ENCODE measurements around the gene LRRC49.
"Not testable (repeated sequence)": the region's sequence is repeated elsewhere in the genome, so short reads cannot be mapped to it uniquely, and the experiment has no call there.

Gene LRRC49

DNA sequence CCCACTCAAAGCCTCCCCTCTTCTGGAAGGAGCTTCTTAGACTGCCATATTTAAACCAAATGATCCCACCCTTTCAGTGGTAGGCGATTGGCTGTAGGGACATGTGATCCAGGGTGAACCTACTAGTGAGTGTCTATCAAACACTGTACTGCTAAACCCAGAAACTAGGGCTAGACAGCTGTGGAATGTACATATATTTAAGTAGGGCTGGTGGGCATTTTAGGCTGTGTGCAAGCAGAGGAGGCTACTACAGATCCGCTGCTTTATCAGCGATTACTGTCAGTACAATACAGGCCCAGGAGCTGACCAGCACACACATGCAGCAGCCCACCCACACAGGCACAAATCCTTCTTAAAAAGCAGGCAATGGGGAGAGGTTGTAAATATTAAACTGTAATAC lies 23.3 kb upstream of the LRRC49 start:
- DNase-seq = no peak

DNA sequence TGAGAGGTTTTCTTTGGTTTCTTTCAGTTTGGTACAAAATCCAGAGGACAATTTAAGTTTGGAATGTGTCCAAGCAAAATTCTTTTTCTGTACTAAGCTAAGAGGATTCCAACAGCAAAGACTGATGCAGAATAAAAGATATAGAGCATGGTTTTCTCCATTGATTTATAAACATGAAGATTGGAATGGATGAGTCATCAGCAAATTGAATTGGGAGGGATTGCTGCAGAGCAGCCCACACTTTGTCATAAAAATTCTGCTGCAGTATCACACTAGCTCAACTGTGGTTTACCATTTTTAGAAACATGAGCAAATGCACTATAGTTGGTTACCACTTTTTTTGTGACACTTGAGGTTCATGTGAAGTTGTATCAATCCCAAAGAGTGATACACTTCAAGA lies 22.6 kb upstream of the LRRC49 start:
- no peak for DNase-seq

GRCh38 chr15:70871490-70871889 lies 21.1 kb upstream of the LRRC49 start:
- DNase-seq = not testable (repeated sequence)

GRCh38 chr15:70873232-70874054 lies 19.2 kb upstream of the LRRC49 start:
- DNase-seq = no peak

- DNase-seq = no peak
These were observed 17.4 kb upstream of the LRRC49 start for GRCh38 chr15:70875001-70875782.

DNA sequence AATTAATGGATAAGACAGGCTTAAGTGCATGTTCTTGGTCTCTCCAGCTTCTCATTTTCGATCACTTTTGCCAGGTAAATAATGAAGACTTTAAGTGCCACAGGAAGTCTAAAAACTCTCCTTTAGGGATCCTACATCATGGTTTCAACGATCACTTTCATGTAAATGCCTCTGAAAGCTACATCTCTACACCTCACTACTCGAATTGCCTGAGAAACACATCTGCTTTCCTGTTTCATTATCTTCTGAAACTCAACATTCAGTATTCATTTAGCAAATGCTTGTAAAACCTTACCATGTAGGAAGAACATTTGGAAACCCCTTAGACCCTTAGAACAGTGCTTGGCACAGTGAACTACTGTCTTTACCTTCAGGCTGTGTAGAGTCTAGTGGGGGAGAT lies 16.6 kb upstream of the LRRC49 start:
- DNase-seq = no peak

GRCh38 chr15:70876683-70877082 lies 15.9 kb upstream of the LRRC49 start:
- no peak for DNase-seq

DNA sequence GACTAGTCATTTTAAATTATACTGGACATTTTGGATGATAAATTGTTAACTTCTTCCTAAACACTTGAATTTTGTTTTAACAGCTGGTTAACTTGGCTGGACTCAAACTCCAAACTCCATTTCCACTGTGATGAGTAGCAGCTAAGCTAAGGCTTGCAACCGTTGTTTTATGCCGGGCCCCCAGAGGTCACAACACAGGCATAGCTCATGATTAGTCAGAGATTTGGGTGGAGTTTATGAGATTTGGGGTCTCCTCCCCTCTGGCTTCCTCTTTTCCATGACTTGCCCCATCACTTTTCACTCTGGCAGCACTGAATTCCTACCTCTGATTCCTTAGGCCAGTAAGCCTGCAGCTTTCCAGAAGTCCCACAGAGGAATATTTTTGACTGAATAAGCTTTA lies 13.2 kb upstream of the LRRC49 start:
- DNase-seq = no peak

GRCh38 chr15:70880781-70881180 lies 11.8 kb upstream of the LRRC49 start:
- DNase-seq = no peak

GRCh38 chr15:70882361-70882760 lies 10.3 kb upstream of the LRRC49 start:
- no peak for DNase-seq

DNA sequence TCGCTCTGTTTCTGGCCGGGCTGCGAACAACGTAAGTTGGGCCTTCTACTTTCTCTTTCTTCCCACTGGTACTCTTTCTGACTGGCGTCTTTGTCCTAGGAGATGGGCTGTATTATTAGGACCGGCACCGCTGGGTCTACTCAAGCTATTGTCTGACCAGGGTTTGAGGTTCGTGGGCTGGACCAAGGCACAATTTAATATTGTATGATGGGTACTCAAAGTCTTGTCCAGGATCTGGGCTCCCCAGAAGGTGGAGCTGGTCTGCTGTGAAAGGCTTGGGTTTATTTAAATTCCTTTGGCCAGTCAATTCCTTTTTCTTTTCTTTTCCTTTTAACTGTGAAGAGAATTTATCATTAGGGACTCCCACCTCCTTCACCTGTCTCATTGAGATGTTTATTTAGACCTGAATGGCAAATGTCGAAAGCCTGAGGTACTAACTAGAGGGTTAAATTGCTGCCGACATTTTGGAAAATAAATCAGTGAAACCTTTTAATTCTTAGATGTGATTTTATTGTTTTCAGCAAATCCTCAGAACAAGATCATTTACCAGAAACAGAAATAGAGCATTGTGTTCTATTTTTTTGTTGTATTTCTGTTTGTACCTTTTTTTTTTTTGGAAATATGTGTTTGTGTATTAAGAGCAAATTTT lies 410 bp downstream of the LRRC49 start:
- no peak for DNase-seq

DNA sequence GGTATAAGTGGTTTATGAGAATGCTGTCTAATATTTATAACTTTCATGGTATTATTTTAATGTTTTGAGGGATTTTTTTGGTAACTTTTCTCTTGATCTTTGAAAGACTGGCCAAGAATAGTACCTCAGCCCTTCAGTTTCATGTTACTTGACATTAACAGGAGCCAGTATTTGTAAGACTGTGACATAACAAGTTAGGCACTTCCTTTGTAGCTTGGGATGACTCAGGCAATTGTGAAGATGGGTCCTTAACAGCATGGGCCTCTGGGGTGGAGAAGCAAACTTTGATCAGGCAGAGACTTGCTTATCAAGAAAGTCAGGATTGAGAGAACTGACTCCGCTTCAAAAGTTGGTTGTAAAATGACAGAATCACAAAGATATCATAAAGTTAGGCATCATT lies 9.5 kb downstream of the LRRC49 start:
- no peak for DNase-seq

- DNase-seq = no peak
These were observed 14.2 kb downstream of the LRRC49 start for GRCh38 chr15:70906842-70907241.

- no peak for DNase-seq
These were observed 15.3 kb downstream of the LRRC49 start for GRCh38 chr15:70907784-70908471.

GRCh38 chr15:70910958-70911357 lies 18.3 kb downstream of the LRRC49 start:
- no peak for DNase-seq

- no peak for DNase-seq
These were observed 19.6 kb downstream of the LRRC49 start for GRCh38 chr15:70912187-70912586.

GRCh38 chr15:70916531-70916930 lies 23.9 kb downstream of the LRRC49 start:
- DNase-seq = no peak

DNA sequence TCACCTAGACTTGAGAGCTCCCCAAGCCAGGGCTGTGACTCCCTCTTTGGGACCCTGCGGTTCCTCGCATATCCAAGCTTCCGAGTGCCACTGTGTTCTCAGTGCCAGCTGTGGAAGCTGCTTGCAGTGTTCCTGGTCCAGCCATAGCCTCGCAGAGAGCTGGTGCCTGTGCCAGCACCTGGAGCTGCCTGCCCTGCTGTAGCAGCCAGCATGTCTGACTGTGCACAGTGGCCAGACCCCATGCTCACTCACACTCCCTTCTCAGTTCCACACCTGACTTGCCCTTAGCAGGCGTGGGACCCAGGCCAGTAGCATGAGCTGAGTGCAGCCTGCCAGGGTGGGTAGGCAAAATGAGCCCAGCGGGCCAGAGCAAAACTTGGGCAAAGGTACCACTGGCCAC lies 25.3 kb downstream of the LRRC49 start:
- DNase-seq = no peak

DNA sequence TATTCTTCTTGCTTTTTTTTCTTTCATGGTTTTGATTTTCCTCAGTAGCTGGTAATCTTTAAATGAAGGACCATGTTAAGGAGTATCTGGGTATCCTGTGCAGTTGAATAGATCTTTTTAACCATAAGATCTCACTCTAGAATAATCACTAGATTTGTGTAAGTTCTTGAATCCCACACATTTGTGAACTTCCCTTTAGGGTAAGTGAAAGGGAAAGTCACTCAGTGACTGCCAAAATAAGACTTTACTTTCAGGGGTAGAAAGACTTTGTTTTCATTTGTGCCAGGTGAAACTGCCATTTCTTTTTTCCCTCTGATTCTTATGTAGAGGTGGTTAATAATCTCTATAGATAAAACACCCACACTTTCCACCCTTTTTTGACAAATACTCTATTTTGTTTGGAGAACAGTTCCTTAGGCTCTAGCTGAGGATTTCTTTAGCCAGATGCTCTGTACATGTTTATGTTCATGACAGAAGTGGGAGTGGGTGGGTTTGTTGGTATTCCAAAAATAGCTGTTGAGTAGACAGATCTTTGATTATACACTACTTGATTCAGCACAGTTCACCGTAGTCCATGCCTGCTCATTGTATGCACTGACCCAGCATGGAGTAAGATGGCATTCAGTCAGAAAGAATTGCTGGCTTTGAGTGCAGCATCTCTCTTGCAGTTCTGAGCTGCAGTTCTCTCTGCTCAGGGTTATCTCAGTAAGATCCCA lies 28.5 kb downstream of the LRRC49 start:
- DNase-seq = no peak

DNA sequence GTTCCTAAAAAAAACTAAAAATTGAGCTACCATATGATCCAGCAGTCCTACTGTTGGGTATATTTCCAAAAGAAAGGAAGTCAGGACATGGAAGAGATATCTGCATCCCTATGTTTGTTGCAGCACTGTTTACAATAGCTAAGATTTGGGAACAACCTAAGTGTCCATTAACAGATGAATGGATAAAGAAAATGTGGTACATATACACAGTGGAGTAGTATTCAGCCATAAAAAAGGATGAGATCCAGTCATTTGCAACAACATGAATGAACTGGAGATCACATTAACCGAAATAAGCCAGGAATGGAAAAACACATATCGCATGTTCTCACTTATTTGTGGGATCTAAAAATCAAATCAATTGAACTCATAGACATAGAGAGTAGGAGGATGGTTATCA lies 29.5 kb downstream of the LRRC49 start:
- no peak for DNase-seq

GRCh38 chr15:70923311-70924080 lies 30.9 kb downstream of the LRRC49 start:
- DNase-seq = no peak

DNA sequence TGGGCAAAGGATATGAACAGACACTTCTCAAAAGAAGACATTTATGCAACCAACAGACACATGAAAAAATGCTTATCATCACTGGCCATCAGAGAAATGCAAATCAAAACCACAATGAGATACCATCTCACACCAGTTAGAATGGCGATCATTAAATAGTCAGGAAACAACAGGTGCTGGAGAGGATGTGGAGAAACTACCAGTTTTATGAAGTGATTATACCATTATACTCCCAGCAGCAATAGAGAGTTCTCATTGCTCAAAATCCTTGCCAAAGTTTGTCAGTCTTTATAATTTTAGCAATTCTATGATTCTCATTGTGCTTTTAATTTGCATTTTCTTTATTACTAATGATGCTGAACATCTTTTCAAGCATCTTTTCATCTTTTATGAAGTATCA lies 34.3 kb downstream of the LRRC49 start:
- not testable (repeated sequence) for DNase-seq
